Loucy (cell line): ENCODE measurements around the gene PRPF38B.
"Not testable (repeated sequence)": the region's sequence is repeated elsewhere in the genome, so short reads cannot be mapped to it uniquely, and the experiment has no call there.

ENCODE experiments used
- EZH2phosphoT487 ChIP-seq: fragments of 200-600 bp; IDR thresholded peaks from 2 replicates; pipeline ENCODE4 v1.6.1; 2018; ENCODE audit warnings: antibody characterized with exemption, mild to moderate bottlenecking, moderate library complexity, borderline replicate concordance
- TF ChIP-seq, protein P1 (sequence below): fragments of 200-600 bp; sonication (generic); conservative IDR thresholded peaks from 2 replicates; pipeline ENCODE4 v1.5.1; 2014; ENCODE audit warnings: mild to moderate bottlenecking, antibody characterized with exemption, low read length

GRCh38 chr1:108667422-108667821 is 24.7 kb upstream of the PRPF38B start:
- TF ChIP-seq, protein P1, sequence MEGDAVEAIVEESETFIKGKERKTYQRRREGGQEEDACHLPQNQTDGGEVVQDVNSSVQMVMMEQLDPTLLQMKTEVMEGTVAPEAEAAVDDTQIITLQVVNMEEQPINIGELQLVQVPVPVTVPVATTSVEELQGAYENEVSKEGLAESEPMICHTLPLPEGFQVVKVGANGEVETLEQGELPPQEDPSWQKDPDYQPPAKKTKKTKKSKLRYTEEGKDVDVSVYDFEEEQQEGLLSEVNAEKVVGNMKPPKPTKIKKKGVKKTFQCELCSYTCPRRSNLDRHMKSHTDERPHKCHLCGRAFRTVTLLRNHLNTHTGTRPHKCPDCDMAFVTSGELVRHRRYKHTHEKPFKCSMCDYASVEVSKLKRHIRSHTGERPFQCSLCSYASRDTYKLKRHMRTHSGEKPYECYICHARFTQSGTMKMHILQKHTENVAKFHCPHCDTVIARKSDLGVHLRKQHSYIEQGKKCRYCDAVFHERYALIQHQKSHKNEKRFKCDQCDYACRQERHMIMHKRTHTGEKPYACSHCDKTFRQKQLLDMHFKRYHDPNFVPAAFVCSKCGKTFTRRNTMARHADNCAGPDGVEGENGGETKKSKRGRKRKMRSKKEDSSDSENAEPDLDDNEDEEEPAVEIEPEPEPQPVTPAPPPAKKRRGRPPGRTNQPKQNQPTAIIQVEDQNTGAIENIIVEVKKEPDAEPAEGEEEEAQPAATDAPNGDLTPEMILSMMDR: not testable (repeated sequence)
- not testable (repeated sequence) for TF ChIP-seq EZH2phosphoT487
